HG03135 (cell line): ENCODE results near the gene USP22.

Experiments
- ATAC-seq: cut with Tn5 transposase; IDR thresholded peaks from one replicate; pipeline ENCODE4 v1.9.1; 2021; ENCODE audit warnings: mild to moderate bottlenecking, moderate library complexity; ENCODE audit not compliant: unreplicated experiment

The USP22 gene

DNA sequence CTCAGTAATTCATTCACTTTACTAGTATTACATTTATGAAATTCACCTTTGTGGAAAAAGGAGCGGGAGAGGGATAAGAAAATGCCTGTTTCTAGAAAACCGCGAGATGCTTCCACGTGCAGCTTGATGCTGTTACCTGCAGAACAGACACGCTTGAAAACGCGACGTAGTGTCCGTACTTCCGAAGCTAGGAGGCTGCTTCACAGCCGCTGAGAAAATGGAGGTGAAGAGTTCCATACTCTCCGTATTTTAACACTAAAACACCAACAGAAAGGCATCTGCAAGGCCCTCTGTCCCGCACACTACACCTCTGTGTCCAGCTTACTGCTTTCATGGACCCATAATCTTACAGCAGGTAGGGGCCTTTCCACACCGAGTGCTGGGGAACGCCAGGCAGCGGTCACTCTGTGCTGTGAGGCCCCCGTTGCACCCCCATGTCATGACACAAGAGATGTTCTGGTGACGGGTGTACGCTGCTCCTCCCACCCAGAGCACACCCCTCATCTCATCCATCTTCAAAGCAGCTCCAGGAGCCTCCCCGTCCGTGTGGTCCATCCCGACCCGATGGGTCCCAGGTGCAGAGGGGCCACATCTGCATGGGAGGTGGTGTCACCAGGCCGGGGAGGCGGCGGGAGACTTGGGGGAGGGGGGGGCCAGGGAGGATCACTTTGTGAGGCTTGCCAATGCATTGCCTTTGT is 40.4 kb downstream of the USP22 start:
- no peak for ATAC-seq

DNA sequence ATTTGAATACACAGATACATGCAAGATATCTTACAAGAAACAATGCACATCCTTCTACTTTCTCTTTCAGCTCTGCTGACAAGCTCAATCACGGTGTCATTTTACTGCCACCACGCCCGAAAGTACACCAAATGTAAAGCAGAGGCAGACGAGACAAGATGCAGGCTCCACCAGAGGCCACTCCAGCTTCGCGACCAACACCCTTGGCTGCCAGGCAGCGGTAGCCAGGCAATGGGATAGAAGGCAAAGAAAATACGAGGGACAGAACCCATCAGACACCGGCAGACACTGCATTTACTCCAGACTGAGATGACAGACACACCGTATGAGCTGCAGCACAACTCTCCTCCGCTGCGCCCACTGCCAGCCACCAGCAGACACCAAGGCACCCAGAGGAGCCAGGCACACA is 41.0 kb downstream of the USP22 start:
- ATAC-seq: no peak

DNA sequence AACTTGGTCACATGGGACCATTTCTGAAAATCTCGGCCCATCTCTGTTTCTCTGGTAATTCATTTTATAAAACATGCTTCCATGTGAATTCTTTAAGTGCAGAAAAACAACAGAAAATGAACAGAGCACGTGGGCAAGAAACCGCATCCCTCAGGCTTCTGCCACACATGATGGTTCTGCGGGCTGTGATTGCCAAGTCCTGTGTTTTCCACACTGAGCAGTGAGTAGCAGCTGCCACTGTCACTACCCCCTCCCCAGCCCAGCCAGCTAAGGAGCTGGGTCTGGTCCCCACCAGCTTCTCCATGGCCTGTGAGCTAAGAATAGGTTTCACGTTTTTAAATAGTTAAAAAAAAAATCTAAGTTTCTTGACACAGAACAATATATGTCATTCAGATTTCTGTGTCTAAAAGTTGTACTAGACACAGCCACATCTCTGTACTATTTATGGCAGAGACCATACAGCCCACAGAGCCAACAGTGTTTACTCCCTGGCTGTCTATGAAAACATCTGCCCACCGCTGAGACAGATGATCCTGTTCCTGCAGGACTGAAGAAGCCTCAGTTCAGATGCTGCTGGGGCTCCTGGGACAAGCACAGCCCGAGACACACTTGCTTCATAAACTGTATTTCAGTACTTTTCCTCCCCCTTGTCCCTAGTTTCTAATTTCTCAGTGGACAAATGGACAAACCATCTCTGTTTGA is 41.5 kb downstream of the USP22 start:
- ATAC-seq: no peak

DNA sequence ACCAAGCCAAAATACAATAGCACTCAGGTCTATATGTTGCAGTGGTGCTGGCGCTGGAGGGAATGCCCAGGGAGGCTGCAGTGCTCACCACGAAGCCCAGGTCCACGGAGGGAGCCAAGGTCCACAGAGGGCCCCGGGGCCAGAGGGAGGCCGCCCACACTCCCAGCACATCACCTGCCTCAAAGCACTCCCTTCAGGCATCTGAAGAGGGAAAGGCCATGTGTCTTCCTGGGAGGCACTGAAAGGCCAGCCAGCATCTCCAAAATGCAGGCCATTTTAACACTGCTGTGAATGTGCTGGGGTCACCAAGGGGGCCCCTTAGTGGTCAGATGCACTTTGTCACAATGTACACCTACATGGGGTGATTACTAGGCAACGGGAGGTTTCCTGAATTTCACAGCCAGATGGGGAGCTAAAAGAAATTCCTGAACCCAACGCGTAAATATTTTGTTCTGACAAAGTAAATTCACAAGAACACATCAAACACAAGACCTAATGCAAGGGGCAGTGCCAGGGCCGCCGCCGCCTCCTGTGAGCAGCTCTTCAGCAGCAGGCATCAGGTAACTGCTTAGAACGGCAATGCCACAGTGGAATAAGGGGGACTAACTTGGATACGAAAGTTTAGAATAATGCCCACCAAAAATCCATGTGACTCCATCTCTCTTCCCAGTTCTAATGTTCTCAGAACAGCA is 42.8 kb downstream of the USP22 start:
- no peak for ATAC-seq

DNA sequence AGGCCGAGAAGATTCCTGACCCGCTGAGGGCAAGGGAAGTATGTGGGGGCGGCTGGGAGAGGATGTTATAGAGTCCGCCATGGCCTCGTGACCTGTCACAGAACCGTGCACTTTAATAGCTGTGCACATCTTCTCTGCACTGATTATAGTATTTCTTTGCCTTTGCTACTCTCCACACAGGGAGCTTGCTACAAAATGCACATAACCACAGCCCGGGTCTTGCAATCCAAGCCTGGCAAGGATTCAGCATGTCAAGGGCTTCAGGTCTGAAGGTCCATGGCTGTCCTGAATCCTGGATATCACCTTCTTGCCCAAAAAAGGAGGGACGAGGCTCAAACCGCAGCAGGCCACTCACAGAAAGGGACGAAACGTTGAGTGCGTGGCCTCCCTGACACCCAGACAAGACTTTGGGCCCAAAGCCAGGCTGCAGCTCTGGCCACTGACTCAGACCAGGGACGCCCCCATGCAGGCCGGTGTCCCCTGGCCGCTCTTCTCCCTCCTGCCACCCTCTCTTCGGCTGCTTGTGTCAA is 43.7 kb downstream of the USP22 start:
- ATAC-seq: no peak

DNA sequence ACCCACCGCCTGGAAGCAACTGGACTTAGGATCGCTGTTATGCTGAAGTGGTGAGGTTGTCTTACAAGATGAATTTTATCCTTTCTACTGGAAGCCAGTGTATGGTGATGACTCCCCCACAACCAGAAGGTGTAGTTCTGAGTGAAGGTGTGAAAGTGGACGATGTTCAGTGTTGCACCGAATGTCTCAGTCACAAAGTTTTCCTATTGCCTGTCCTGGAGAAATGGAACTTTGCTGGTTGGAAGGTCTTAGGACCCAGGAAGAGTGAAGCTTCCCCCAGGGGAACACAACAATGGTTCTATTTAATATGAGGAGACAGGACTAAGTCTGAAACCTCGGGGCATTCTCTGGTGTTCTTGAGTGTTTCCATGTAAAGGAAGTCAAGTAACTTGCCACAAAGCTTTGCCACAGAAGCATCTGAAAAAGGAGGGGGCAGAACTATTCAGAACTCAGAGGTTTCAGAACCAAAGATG is 44.2 kb downstream of the USP22 start:
- no peak for ATAC-seq

DNA sequence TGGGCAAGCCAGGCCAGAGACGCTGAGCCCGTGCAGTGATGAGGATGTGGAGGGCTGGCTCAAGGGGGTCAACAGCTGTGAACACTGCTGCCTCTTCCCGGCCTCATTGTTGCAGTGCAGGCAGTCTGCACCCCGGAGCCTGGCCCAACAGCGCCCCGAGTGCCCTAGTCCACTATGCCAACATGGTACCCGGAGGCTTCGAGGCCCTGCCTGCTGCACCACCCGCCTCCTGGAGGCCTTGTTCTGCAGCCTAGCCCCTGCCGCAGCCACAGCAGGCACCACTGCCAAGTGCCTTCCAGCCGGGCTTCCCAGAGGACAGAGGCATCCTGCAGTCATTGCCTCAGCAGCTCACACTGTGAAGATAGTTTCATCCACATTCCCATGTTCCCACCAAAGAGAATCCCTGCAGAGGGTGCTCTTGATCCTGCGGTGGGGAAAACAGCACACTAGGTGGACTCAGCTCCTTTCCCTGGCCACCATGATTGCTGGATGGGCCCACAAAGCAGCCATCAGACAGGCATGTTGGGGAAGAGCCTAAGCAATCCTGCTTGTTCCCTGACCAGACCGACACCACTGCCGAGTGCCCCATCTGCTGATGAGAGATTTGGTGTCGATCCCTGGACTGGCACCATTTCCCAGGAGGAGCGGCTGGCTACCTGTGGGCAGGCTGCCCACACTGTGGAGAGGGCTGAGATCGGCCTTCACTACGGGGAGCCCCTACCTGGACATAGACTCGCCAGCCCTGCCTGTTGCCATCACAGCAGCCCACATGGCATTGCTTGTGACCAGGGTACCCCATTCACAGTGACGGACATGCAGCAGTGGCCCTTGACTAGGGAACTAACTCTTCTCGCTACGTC is 44.9 kb downstream of the USP22 start:
- ATAC-seq: no peak

DNA sequence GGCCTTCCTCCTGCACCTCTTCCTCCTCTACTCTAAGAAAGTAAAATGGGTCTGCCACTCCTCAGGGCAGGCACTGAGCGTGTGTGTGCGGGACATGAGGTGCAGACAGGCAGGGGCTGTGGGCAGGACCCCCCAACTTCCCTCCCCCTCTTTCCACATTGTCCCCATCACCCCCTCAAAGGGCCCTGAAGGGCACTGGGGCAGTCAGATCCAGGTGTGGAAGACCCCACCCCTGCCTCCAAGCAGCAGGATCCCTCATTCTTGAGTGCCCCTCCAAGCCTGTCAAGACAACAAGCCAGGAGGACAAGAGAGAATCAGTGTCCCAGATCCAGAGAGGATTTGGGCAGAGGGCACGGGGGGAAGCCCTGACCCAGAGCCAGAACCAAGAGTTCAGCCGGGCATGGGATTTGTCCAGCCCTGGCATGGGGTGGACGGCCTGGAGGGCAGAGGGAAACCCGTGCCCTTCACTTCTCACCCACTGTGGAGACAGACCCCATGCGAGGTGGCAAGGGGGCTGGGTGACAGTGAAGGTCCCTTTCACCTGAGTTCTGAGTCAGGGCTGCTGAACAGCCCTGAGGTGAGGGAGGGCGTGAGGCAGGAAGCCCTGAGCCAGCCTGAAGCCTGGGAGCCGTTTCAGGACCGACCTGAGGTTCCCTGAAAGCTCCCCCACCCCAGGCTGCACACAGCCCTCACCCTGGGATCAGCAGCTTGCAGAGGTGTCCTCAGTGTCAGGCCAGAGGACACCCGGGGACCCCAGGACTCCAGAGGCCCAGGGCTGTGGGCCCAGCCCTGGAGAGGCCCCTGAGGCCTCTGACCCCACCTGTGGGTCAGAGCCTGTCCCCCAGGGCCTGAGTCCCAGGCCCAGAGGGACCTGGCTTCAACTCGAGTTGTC is 45.8 kb downstream of the USP22 start:
- no peak for ATAC-seq

DNA sequence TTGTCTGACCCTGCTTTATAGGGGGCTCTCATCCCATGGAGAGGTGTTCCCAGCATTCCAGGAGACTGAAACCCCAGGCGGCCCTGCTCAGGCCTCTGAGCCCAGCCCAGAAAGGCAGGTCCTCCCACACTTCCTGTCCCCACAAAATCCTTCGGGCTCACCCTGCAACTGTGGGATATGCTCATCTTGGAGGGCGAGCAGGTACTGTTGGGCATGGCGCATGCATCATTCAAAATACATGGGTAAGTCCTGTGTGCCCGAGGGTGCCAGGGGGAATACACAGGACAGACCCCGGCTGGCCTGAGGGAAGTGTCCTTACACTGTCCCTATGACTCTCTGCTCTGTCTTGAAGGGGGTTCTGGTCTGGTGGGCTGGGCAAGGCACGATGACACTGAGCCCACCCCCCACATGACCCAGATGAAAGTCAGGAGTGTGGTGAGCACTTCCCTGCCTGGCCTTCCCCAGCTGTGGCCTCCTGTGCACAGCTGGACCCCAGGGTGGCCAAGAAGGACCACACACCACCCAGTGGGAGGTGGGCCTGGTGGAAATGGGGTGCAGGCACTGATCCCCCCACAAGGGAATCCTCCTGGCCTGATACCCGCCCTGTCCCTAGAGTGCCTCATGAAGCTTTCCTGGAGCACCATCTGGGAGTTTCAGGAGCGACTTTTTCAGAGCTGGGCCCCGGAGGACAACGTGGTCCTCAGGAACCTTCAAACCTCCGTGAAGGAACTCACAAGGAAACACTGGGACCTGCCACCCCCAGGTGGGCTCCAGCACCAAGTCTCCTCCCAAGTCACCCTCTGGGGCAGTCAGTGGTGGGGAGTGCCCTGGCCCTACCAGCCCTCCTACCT is 46.7 kb downstream of the USP22 start:
- ATAC-seq: no peak

DNA sequence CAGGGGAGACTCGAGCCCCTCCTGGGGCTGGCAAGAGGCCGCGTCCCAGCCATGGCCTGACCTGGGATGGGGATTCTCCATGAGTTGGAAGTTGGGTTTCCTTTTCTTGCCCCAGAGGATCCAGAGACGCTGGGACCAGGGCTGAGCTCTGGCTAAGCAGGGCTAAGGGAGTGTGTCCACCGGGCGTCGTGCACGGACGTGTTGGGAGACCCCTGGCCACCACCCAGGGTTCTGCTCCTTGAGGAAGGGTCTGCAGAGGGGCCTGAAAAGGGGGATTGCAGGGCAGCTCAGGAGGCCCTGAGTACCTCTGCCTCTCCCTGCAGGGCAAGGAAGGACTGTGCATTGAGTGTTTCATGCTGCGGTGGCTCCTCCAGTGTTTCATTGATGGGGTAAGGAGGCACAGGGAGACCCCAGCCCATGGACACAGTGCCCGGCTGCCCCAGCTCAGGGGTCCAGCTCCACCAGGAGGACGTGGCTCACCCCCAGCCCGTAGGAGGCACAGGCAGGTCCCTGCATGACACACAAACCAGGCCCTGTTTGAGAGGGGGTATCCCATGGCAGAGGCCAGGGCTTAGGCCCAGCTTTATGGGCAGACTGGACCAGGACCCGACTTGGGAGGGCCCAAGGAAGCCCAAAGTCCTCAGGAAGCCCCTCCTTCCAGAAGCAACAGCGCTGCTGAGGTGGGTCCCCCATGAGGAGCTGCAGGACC is 47.5 kb downstream of the USP22 start:
- ATAC-seq: no peak

DNA sequence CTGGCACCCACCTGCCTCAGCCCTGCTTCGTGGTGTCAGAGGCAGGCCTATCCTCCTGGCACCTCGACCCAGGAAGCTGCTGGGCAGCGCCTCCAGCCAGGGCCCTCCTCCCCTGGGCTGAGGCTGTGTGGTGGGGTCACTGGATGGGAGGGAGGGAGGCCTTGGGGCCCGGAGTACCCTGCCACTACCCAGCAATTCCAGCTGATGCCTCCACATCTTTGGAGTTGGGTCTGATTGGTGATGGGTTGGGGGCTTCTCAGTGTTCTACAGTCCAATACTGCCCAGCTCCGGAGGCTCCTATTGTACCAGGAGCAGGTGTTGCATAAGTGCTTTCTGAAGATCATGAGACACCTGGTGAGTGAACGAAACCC is 48.0 kb downstream of the USP22 start:
- no peak for ATAC-seq

DNA sequence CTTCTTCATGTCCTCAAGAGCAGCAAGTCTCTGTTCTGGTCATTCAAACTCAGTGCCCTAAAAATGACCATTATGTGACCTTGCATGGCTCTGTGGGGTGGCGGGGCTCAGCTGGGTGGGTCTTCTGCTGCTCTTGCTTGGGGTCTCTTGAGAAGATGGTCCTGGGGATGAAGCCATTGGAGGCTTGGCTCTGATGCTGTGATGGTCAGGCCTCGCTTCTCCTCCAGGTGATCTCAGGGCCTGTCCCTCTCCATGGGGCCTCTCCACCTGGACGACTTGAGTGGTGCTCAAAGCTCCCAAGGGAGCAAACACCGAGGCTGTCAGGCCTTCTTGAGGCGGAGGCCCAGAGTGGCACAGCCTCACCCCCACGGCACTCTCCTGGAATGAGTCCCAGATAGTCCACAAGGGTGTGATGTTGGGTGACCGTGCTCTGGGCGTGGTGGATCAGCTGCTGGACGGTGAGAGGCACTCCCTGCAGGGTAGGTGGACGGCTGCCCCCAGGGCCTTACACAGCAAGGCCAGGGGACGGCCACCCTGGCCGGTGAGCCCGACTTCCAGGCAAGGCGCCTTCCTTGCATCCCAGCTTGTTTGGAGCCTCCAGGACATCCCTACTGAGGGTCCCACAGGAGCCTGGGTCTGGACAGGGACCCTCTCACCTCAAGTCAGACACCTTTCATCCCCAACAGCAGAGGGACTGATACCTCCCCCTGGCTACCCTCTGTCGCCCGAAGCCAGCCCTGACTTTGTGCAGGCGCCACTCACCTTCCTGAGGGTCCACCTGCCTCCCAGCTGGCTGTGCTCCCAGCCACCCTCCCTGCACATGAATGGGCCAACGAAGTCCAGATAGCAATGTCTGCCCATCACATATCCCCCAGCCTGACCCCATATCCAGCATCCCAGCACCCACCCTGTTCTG is 48.7 kb downstream of the USP22 start:
- ATAC-seq: no peak

DNA sequence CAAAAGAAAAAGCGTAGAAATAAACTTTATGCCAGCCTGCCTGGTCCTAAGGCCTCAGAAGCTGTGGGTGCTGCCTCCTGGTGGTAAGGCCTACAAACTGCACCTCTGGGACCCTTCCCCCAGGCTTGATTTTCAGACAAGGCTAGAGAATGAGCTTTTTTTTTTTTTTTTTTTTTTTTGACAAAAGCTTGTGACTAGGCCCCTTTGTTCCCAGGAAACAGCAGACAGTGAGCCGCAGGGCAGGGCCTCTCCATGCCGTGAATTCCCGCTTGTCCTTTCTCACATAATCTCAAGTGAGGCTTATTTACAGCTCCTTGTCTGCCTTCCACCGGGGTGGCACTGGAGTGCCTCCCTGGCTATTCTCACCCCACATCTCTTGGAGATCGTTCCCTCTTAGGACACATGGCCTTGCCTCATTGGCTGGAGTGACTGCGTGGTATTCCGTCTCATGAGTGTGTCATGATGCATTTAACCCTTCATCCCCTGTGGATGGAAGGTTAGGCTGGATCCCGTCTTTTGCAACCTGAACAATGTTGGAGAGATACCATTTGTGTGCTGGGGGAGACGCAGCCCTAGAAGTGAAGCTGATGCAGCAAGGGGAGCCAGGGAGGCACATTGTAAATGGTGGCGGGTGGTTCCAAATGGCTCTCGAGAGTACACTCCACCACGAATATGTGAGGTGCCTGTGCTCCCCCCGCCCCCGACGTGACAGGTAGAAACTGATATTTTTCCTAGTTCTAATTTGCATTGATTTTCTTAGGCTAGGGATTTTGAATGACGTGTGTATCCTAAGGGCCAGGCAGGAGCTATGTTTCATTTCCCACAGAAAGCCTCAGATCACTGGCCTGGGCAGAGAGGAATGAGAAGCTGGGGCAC is 49.6 kb downstream of the USP22 start:
- no peak for ATAC-seq

DNA sequence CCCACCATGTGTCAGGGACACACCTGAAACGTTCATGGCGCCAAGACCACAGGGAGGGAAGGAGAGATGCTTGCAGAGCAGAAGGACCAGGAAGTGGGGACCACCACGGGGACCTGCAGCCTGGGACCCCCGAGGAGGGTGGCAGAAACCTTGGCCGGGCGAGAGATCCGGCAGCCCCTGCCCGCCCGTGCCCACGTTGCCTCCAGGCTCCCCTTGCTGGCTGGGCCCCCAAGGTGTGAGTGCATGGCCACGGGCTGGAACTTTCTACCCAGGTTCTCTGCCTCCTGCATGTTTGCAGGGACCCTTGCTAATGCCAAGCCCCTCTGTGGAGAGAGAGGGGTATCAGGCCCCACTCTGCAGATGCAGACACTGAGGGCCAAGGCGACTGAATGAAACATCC is 50.4 kb downstream of the USP22 start:
- no peak for ATAC-seq

DNA sequence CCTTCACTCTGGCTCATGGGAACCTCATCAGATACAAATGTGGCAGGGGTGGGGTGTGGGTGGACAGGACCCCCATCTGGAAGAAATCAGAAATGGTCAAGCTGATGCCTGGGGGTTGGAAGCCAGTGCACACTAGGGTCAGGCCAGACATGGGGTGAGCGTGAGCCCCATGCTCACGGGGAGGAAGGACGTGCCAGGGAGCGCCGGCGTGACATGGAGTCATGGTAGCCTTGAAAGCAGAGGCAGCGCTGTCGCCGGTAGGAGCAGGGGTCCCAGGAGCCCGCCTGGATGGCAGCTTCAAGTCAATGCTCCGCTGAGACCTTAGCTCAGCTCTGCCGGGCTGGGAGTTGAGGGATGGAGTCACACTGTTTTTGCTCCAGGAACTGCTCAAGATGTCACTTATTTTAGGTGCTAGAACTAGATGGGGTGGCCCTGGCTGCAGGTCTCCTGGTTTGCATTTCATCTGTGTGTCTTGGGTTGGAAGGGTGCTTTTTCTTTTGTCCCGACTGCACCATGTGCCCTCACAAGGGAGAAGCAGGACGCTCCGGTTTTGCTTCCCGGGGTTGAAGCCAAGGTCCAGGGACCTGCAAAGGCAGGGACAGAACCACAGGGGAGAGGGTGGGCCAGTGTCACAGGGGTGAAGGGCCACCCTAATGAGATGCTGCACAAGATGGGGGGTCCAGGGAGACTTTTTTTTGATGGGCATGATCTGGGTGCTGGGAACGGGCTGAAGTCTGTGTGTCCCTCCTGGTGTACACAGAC is 51.4 kb downstream of the USP22 start:
- no peak for ATAC-seq
